NB4 (cell line): Measurements from ENCODE around the gene ECHDC3.

Experiments used
- DNase-seq: peaks from one replicate; pipeline ENCODE4 v3.0.0; 2010; ENCODE audit warnings: low read depth
- H3K4me3 ChIP-seq: one replicate; pipeline ENCODE4 v1.5.1; 2011; ENCODE audit warnings: mild to moderate bottlenecking, low read depth, low read length, moderate library complexity
- MYC ChIP-seq: IDR thresholded peaks from 2 replicates; pipeline ENCODE4 v1.6.1; 2011; ENCODE audit warnings: low read depth, low read length
- POLR2A ChIP-seq: IDR thresholded peaks from 2 replicates; pipeline ENCODE4 v1.6.1; 2011; ENCODE audit warnings: mild to moderate bottlenecking; ENCODE audit not compliant: insufficient read length; ENCODE audit errors: extremely low read depth
- TF ChIP-seq, protein P1 (sequence below): IDR thresholded peaks from 2 replicates; pipeline ENCODE4 v1.6.1; 2011; ENCODE audit warnings: low read depth, low read length
- TF ChIP-seq, protein P2 (sequence below): IDR thresholded peaks from one replicate; pipeline ENCODE4 v1.5.1; 2012; ENCODE audit warnings: low read depth, low read length

ECHDC3 gene

DNA sequence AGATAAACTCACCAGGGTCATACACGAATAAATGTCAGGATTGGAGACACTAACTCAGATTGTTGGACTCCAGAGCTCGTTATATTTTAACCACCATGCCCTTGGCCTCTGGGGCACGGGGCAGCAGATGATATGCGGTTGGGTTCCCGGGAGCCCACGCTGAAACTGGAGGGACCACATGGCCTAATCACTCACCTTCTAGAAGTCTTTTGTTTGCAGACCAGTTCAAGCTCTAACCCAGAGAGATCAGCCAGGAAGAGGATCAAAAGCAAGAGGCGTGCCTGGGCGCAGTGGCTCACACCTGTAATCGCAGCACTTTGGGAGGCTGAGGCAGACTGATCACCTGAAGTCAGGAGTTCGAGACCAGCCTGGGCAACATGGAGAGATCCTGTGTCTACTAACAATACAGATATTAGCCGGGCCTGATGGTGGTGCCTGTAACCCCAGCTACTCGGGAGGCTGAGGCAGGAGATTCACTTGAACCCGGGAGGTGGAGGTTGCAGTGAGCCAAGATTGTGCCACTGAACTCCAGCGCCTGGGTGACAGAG is 42.6 kb upstream of the ECHDC3 start:
- no peak overlapping the region for H3K4me3 ChIP-seq
- TF ChIP-seq, protein P1, sequence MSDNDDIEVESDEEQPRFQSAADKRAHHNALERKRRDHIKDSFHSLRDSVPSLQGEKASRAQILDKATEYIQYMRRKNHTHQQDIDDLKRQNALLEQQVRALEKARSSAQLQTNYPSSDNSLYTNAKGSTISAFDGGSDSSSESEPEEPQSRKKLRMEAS: no peak
- no peak for TF ChIP-seq MYC
- TF ChIP-seq, protein P2, sequence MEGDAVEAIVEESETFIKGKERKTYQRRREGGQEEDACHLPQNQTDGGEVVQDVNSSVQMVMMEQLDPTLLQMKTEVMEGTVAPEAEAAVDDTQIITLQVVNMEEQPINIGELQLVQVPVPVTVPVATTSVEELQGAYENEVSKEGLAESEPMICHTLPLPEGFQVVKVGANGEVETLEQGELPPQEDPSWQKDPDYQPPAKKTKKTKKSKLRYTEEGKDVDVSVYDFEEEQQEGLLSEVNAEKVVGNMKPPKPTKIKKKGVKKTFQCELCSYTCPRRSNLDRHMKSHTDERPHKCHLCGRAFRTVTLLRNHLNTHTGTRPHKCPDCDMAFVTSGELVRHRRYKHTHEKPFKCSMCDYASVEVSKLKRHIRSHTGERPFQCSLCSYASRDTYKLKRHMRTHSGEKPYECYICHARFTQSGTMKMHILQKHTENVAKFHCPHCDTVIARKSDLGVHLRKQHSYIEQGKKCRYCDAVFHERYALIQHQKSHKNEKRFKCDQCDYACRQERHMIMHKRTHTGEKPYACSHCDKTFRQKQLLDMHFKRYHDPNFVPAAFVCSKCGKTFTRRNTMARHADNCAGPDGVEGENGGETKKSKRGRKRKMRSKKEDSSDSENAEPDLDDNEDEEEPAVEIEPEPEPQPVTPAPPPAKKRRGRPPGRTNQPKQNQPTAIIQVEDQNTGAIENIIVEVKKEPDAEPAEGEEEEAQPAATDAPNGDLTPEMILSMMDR: no peak
- no peak for TF ChIP-seq POLR2A

DNA sequence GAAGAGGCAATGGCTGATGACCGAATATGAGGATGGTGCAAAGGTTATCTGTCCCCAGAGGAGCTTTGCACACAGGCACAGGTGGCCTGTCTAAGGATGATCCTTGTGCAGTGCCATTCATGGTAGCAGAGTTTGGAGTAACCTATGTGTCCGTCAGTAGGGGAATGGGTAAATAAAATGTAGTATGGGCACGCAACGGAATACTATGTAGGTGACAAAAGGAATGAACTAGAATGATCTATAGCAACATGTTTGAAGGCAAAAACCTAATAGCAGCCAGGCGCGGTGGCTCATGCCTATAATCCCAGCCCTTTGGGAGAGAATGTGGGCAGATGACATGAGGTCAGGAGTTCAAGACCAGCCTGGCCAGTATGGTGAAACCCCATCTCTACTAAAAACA is 41.6 kb upstream of the ECHDC3 start:
- H3K4me3 ChIP-seq: no peak overlapping the region
- DNase-seq: no peak
- TF ChIP-seq MYC (no peak), POLR2A (no peak)
- TF ChIP-seq, protein P2: no peak
- TF ChIP-seq, protein P1: no peak

More for the DNA sequence above, 42.6 kb upstream of the ECHDC3 start:
- no peak for DNase-seq

DNA sequence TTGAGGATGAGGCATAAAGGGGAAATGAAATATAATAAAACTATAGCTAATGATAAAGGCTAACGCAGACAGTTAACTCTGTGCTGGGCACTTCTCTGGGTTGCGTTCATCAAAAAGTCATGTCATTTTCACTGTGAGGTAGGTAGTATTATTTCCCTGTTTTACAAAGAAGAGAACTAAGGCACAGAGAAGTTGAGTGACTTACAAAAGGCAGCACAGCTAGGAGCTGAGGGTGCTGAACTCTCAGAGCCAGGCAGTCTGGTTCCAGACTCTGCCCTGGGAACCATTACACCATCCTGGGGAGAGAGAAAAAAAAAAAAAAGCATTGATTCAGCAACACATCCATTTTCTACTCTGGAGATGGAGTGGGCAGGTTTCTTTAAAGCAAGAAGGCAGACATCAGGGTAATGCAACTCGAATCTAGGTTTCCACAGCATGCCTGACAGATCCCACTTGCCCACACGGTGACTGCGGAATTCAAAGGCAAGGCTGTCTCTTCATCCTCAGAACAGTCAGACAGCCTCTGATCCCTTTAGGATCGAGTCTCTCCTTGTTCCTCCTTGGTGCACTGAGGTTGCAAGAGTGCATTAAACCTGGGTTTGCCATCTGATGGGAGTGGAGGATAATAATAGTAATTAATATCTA is 40.6 kb upstream of the ECHDC3 start:
- TF ChIP-seq, protein P1: no peak
- TF ChIP-seq, protein P2: no peak
- no peak for TF ChIP-seq MYC
- no peak for TF ChIP-seq POLR2A
- no peak overlapping the region for H3K4me3 ChIP-seq
- DNase-seq: no peak

DNA sequence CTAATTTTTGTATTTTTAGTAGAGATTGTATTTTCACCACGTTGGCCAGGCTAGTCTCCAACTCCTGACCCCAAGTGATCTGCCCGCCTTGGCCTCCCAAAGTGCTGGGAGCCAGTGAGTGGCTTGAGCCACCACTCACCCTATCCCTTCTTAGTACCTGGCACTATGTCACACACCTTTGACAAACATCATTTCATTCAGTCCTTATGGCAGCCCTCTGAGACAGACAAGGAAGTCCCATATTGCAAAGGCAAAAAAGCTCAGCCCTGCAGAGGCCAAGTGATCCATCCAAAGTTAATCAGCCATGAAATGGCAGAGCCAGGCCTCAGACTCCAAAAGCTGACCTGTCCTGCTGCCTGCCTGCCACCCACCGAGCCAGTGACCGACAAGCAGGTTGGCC is 39.9 kb upstream of the ECHDC3 start:
- TF ChIP-seq POLR2A (no peak), MYC (no peak)
- TF ChIP-seq, protein P2: no peak
- TF ChIP-seq, protein P1: no peak
- H3K4me3 ChIP-seq: no peak overlapping the region
- no peak for DNase-seq

DNA sequence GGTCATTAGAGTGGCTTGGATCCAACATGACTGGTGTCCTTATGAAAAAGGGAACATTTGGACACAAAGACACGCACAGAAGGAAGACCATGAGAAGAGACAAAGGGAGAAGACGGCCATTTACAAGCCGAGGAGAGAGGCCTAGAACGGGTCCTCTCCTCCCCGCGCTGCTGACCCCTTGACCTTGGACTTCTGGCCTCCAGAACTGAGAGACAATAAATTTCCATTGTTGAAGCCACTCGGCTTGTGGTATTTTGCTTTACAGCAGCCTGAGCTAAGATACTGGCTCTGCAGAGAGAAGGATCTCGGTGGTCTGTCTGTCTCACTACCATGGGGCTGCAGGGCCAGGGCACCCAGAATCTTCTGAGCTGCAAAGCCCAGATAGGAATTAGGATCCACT is 38.1 kb upstream of the ECHDC3 start:
- no peak for DNase-seq
- TF ChIP-seq MYC: no peak
- TF ChIP-seq, protein P1: no peak
- no peak for TF ChIP-seq POLR2A
- TF ChIP-seq, protein P2: no peak

DNA sequence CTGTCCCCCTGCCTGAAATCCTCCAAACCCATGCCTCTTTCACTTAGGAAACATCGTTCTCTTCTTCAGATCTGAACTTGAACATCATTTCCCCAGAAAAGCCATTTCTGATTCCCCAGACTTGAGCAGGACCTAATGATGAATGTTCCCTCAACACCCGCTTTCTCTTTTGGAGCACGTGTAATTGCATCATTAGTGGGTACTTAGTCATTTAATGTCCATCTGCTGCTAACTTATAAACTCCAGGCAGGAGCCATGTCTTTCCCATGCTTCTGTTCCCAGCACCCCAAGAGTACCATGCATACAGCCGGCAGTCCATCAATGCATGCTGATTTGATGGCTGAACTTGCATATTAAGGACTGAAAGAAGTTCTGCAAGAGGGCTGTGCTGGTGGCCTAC is 36.5 kb upstream of the ECHDC3 start:
- DNase-seq: no peak
- TF ChIP-seq, protein P1: no peak
- no peak for TF ChIP-seq POLR2A
- no peak for TF ChIP-seq MYC
- TF ChIP-seq, protein P2: no peak
- no peak overlapping the region for H3K4me3 ChIP-seq

More for the DNA sequence above, 38.1 kb upstream of the ECHDC3 start:
- H3K4me3 ChIP-seq: no peak overlapping the region
